Activated CD4-positive, alpha-beta T cell treated with anti-CD3 and anti-CD28 coated beads, Interleukin-2, amount 50 U/mL, for 16 hours (primary cell): ENCODE measurements around the gene VENTX.

Experiments
- DNase-seq: peaks from one replicate; pipeline ENCODE4 v3.0.0-alpha.2; 2020

VENTX gene

GRCh38 chr10:133238466-133238804 lies 780 bp downstream of the VENTX start:
- DNase-seq, result no peak

- DNase-seq, result no peak
Measured at GRCh38 chr10:133239990-133240389, 2.3 kb downstream of the VENTX start.

GRCh38 chr10:133241501-133242205 lies 4.0 kb downstream of the VENTX start:
- DNase-seq, result no peak

- no peak for DNase-seq
Measured at GRCh38 chr10:133242611-133243356, 5.1 kb downstream of the VENTX start.

GRCh38 chr10:133243593-133243992 lies 5.9 kb downstream of the VENTX start:
- DNase-seq, result no peak

- DNase-seq, result no peak
Measured at GRCh38 chr10:133245439-133246235, 8.0 kb downstream of the VENTX start.

- no peak for DNase-seq
Measured at GRCh38 chr10:133246236-133246626, 8.6 kb downstream of the VENTX start.

GRCh38 chr10:133247681-133248333 lies 10.2 kb downstream of the VENTX start:
- DNase-seq, result no peak

- no peak for DNase-seq
Measured at GRCh38 chr10:133248334-133248715, 10.7 kb downstream of the VENTX start.

- DNase-seq, result no peak
Measured at GRCh38 chr10:133249094-133249780, 11.6 kb downstream of the VENTX start.

GRCh38 chr10:133249975-133250754 lies 12.5 kb downstream of the VENTX start:
- no peak for DNase-seq

- no peak for DNase-seq
Measured at GRCh38 chr10:133251388-133252222, 13.9 kb downstream of the VENTX start.

- DNase-seq, result no peak
Measured at GRCh38 chr10:133252223-133252552, 14.5 kb downstream of the VENTX start.

- no peak for DNase-seq
Measured at GRCh38 chr10:133253361-133253955, 15.8 kb downstream of the VENTX start.

- no peak for DNase-seq
Measured at GRCh38 chr10:133254421-133255120, 16.9 kb downstream of the VENTX start.

GRCh38 chr10:133255323-133255722 lies 17.7 kb downstream of the VENTX start:
- DNase-seq, result no peak

- DNase-seq, result peak; percentile 18
Measured at GRCh38 chr10:133257489-133258065, 19.9 kb downstream of the VENTX start.

GRCh38 chr10:133258066-133258817 lies 20.6 kb downstream of the VENTX start:
- peak; percentile 54 for DNase-seq
